Hepatocyte (in vitro differentiated cells): ENCODE results near the gene PPP4R4.
"Not testable (repeated sequence)": the region's sequence is repeated elsewhere in the genome, so short reads cannot be mapped to it uniquely, and the experiment has no call there.

Experiments used
- CTCF ChIP-seq: fragments of 200-600 bp; sonication (generic); IDR thresholded peaks from 2 replicates; pipeline ENCODE4 v1.5.1; 2016; ENCODE audit warnings: antibody characterized with exemption, mild to moderate bottlenecking; ENCODE audit not compliant: poor library complexity
- EZH2 ChIP-seq: fragments of 200-600 bp; sonication (generic); IDR thresholded peaks from 2 replicates; pipeline ENCODE4 v1.6.1; 2016; ENCODE audit warnings: antibody characterized with exemption, mild to moderate bottlenecking, borderline replicate concordance

- TF ChIP-seq CTCF, EZH2: not testable (repeated sequence)
Observed at GRCh38 chr14:94156143-94156542, 18.0 kb upstream of the PPP4R4 start.
